COR-L47 (cell line): ENCODE data around the gene UBXN4.
A peak's percentile ranks its signal among the peaks of the same experiment; 100 is the strongest.
"Not testable (repeated sequence)": the region's sequence is repeated elsewhere in the genome, so short reads cannot be mapped to it uniquely, and the experiment has no call there.

Experiments
- DNase-seq: peaks from one replicate; lab custom pipeline; 2025; lab: John Stamatoyannopoulos, UW

The UBXN4 gene

GRCh38 chr2:135741395-135742324 lies at the start of gene UBXN4:
Gene UBXN4 (plus strand): TSS chr2:135741855. CDS start chr2:135741930, 75 bp downstream.
- peak; percentile 97 for DNase-seq

- DNase-seq: no peak
Observed at GRCh38 chr2:135694711-135695110, 46.9 kb upstream of the UBXN4 start.

- DNase-seq: no peak
Observed at GRCh38 chr2:135698838-135699237, 42.8 kb upstream of the UBXN4 start.

- DNase-seq: no peak
Observed at GRCh38 chr2:135701442-135701841, 40.2 kb upstream of the UBXN4 start.

GRCh38 chr2:135703300-135703699 lies 38.4 kb upstream of the UBXN4 start:
- no peak for DNase-seq

GRCh38 chr2:135704075-135704474 lies 37.6 kb upstream of the UBXN4 start:
- not testable (repeated sequence) for DNase-seq

GRCh38 chr2:135708159-135708558 lies 33.5 kb upstream of the UBXN4 start:
- no peak for DNase-seq

GRCh38 chr2:135709992-135710391 lies 31.7 kb upstream of the UBXN4 start:
- peak; percentile 2 for DNase-seq

GRCh38 chr2:135715086-135715485 lies 26.6 kb upstream of the UBXN4 start:
- not testable (repeated sequence) for DNase-seq

- DNase-seq: no peak
Observed at GRCh38 chr2:135728064-135728743, 13.5 kb upstream of the UBXN4 start.

- no peak for DNase-seq
Observed at GRCh38 chr2:135732561-135732960, 9.1 kb upstream of the UBXN4 start.

GRCh38 chr2:135733045-135733444 lies 8.6 kb upstream of the UBXN4 start:
- DNase-seq: no peak

GRCh38 chr2:135736546-135736945 lies 5.1 kb upstream of the UBXN4 start:
- DNase-seq: no peak

GRCh38 chr2:135740206-135740605 lies 1.4 kb upstream of the UBXN4 start:
- DNase-seq: no peak

GRCh38 chr2:135741043-135741394 lies 636 bp upstream of the UBXN4 start:
- DNase-seq: no peak

GRCh38 chr2:135742325-135742757 lies 686 bp downstream of the UBXN4 start:
- peak; percentile 35 for DNase-seq

- DNase-seq: no peak
Observed at GRCh38 chr2:135743860-135744259, 2.2 kb downstream of the UBXN4 start.

GRCh38 chr2:135744760-135745314 lies 3.2 kb downstream of the UBXN4 start:
- no peak for DNase-seq

GRCh38 chr2:135745545-135745944 lies 3.9 kb downstream of the UBXN4 start:
- DNase-seq: no peak

GRCh38 chr2:135755573-135755972 lies 13.9 kb downstream of the UBXN4 start:
- DNase-seq: no peak

GRCh38 chr2:135756692-135757091 lies 15.0 kb downstream of the UBXN4 start:
- DNase-seq: no peak

- DNase-seq: no peak
Observed at GRCh38 chr2:135762022-135762421, 20.4 kb downstream of the UBXN4 start.

- no peak for DNase-seq
Observed at GRCh38 chr2:135762530-135762929, 20.9 kb downstream of the UBXN4 start.
